CD4-positive, alpha-beta T cell treated with Interleukin-15 for 4 hours (primary cell): ENCODE measurements around the gene EIF2AK2.

Source experiments
- DNase-seq: peaks from one replicate; pipeline ENCODE4 v3.0.0-alpha.2; 2020; ENCODE audit warnings: low spot score

EIF2AK2 gene

GRCh38 chr2:37168217-37168981, 11.6 kb upstream of the EIF2AK2 start:
- peak; percentile 50 for DNase-seq

GRCh38 chr2:37167636-37168180, 10.9 kb upstream of the EIF2AK2 start:
- no peak for DNase-seq

- no peak for DNase-seq
These were observed 8.0 kb upstream of the EIF2AK2 start for GRCh38 chr2:37164757-37165156.

GRCh38 chr2:37156071-37156856, 516 bp downstream of the EIF2AK2 start:
- DNase-seq: peak; percentile 4

GRCh38 chr2:37154785-37155184, 2.0 kb downstream of the EIF2AK2 start:
- no peak for DNase-seq

- no peak for DNase-seq
These were observed 3.6 kb downstream of the EIF2AK2 start for GRCh38 chr2:37153224-37153623.

GRCh38 chr2:37149626-37150322, 7.0 kb downstream of the EIF2AK2 start:
- peak; percentile 50 for DNase-seq

GRCh38 chr2:37148325-37148724, 8.5 kb downstream of the EIF2AK2 start:
- no peak for DNase-seq

- no peak for DNase-seq
These were observed 10.7 kb downstream of the EIF2AK2 start for GRCh38 chr2:37146062-37146461.

- no peak for DNase-seq
These were observed 12.8 kb downstream of the EIF2AK2 start for GRCh38 chr2:37143974-37144373.

GRCh38 chr2:37142546-37142945, 14.2 kb downstream of the EIF2AK2 start:
- DNase-seq: no peak

GRCh38 chr2:37132914-37133313, 23.9 kb downstream of the EIF2AK2 start:
- DNase-seq: no peak

- DNase-seq: no peak
These were observed 31.4 kb downstream of the EIF2AK2 start for GRCh38 chr2:37125416-37125815.

- DNase-seq: no peak
These were observed 37.6 kb downstream of the EIF2AK2 start for GRCh38 chr2:37119157-37119556.

- DNase-seq: no peak
These were observed 39.2 kb downstream of the EIF2AK2 start for GRCh38 chr2:37117566-37117965.

GRCh38 chr2:37111958-37112357, 44.8 kb downstream of the EIF2AK2 start:
- DNase-seq: no peak

GRCh38 chr2:37110306-37111212, 46.2 kb downstream of the EIF2AK2 start:
- no peak for DNase-seq

GRCh38 chr2:37109523-37109922, 47.3 kb downstream of the EIF2AK2 start:
- no peak for DNase-seq

- no peak for DNase-seq
These were observed 51.6 kb downstream of the EIF2AK2 start for GRCh38 chr2:37105150-37105549.

GRCh38 chr2:37104178-37104577, 52.6 kb downstream of the EIF2AK2 start:
- DNase-seq: no peak

- no peak for DNase-seq
These were observed 54.2 kb downstream of the EIF2AK2 start for GRCh38 chr2:37102588-37102987.
